ENCODE data around the gene FERMT3.
A peak's percentile ranks its signal among the peaks of the same experiment; 100 is the strongest.

FERMT3 gene

DNA sequence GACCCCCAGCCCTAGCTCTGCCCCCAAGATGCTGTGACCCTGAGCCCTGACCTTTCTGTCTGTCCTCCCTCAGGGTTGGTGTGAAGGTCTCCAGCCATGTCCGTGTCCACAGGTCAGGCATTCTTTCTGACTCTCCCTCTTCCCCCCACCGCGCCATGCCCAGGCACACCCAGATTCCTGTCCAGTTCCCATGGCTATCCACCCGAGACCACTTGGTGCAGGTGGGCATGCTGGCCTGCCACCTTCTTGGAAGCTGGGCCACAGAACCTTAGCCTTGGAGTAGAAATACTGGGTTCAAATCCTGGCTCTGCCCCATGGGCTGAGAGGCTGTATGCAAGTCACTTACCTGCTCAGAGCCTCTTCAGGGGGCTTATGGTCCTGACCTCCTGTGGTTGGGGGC, 42.5 kb downstream of the FERMT3 start:
- peak overlapping the region; percentile 25 for H3K9ac ChIP-seq (ENCODE audit: low read length)
- H3K27ac ChIP-seq (ENCODE audit: low read length) = peak overlapping the region; percentile 82

DNA sequence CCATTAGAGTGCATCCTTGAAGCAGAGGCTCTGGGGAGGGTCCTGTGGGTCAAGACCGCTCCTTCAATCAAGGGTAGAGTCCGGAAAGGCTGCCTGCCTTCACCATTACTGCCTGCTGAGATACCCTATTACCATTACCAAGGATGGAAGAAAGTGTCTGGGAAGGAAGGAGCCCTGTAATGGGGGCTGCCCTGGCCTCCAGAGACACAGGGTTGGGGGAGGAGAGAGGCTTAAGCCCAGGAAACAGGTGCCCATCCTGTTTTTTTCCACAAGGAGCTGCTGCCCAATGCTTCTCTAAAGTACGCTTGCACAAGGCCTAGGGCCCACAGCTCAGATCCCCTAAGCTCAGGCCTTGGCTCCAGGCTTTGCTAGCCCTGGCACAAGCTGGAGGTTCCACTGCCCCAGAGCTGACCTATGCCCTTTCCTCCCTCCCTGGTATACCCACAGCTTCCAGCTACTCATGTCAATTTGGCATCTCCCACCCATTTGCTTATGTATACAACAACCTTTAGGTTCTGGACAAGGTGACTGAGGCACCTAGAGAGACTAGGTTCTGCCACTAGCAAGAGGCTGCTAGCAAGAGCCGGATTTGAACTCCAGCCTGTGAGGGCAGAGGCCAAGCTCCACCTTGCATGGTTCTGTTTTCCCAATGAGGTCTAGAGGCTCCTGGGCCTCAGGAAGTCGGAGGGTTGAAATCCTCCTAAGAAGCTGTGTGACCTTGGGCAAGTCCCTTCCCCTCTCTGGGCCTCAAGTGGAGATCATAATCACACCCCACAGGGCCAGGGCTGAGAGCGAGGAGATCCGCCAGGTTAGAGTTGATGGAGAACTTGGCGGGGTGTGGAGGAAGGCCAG, 43.3 kb downstream of the FERMT3 start:
- H3K9me3 ChIP-seq (ENCODE audit: control insufficient read depth, low read depth, low read length) = no peaks in the 10 kb centered on the region
- H3K27ac ChIP-seq (ENCODE audit: low read length) = peak overlapping the region; percentile 82
- peaks cover 3% of the 10 kb centered on the region for H3K36me3 ChIP-seq (ENCODE audit: control insufficient read depth, low read depth, low read length)
- H3K27me3 ChIP-seq (ENCODE audit: control insufficient read depth, insufficient read depth, low read length) = no peaks in the 10 kb centered on the region
- H3K9ac ChIP-seq (ENCODE audit: low read length) = peak overlapping the region; percentile 50
- H3K4me1 ChIP-seq (ENCODE audit: control insufficient read depth, low read depth, low read length) = peaks cover 36% of the 10 kb centered on the region
- peak overlapping the region; percentile 94 for H3K4me3 ChIP-seq (ENCODE audit: low read length)

More for the DNA sequence above, 42.5 kb downstream of the FERMT3 start:
- H3K9me3 ChIP-seq (ENCODE audit: control insufficient read depth, low read depth, low read length) = no peaks in the 10 kb centered on the region
- H3K36me3 ChIP-seq (ENCODE audit: control insufficient read depth, low read depth, low read length) = peaks cover 4% of the 10 kb centered on the region
- H3K27me3 ChIP-seq (ENCODE audit: control insufficient read depth, insufficient read depth, low read length) = no peaks in the 10 kb centered on the region
- H3K4me3 ChIP-seq (ENCODE audit: low read length) = peak overlapping the region; percentile 94
- H3K4me1 ChIP-seq (ENCODE audit: control insufficient read depth, low read depth, low read length) = peaks cover 36% of the 10 kb centered on the region

DNA sequence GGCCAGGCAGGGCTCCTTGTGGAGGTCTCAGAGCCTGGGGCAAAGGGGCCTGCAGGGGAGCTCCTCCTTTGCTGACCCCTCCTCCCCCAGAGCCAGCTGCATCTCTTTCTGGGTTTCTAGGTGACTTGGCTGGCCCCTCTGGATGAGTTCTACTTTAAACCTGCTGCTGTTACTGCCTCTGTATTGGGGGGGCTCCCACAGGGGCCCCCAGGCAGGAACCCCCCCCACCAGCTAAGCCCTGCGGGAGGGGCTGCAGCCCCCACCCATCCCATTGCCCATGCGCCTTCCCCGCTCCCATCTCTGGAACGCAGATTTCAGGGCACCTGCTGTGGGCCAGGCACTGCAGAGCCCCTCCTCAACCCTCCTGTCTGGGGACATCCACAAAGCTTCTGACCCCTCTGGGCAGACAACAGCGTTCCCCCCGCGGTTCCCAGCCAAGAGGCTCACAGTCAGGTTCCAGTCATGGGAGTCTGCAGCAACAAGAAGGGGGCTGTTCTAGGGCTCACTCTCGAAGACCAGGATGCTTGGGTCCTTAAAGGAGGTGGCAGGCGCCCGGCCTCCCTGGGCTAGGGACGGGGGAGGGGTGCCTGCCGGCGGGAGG, 44.0 kb downstream of the FERMT3 start:
- Histone ChIP-seq H3K9me3 (ENCODE audit: control insufficient read depth, low read depth, low read length) (no peaks in the 10 kb centered on the region), H3K9ac (ENCODE audit: low read length) (peak overlapping the region; percentile 50), H3K4me3 (ENCODE audit: low read length) (peak overlapping the region; percentile 94), H3K4me1 (ENCODE audit: control insufficient read depth, low read depth, low read length) (peaks cover 36% of the 10 kb centered on the region), H3K36me3 (ENCODE audit: control insufficient read depth, low read depth, low read length) (peaks cover 10% of the 10 kb centered on the region), H3K27me3 (ENCODE audit: control insufficient read depth, insufficient read depth, low read length) (no peaks in the 10 kb centered on the region), H3K27ac (ENCODE audit: low read length) (peak overlapping the region; percentile 16)

DNA sequence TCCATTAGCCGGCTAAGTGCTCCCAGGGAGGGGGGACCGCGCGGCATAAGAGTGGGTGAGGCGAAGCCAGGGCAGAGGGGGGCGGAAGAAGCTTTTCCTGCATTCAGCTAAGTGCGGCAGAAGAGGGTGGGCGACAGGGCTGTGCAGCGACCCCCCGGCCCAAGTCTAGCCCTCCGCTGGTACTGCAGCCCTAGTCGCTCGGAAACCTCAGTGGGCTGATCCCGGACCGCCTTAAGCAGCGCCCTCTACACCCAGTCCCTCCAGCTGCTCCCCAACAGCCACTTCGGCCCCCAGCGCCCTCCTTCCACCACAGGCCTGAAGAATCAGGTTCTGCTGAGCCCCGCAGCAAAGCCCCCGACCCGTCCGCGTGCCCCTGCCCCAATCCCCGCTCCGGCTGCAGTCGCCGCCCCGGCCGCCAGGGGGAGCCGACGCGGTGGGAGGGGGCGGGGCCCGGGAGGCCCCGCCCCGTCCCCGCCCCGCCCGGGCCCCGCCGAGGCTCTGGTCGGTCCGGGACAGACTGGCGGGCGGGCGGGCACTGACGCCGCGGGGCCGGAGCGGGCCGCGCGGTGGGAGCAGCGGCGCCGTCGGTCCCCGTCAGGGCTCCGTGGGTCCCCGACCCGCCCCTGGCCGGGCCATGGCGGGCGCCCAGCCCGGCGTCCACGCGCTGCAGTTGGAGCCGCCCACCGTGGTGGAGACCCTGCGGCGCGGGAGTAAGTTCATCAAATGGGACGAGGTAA, 44.7 kb downstream of the FERMT3 start, which contains the start of gene PLCB3:
Gene PLCB3 (plus strand): TSS at position 515 of the 737 bp plus-strand sequence. CDS start 120 bp downstream, at position 635.
- H3K4me1 ChIP-seq (ENCODE audit: control insufficient read depth, low read depth, low read length) = peaks cover 36% of the 10 kb centered on the region
- H3K4me3 ChIP-seq (ENCODE audit: low read length) = peak within 1 kb of the TSS; percentile 94
- peaks cover 17% of the 10 kb centered on the region for H3K36me3 ChIP-seq (ENCODE audit: control insufficient read depth, low read depth, low read length)
- H3K27me3 ChIP-seq (ENCODE audit: control insufficient read depth, insufficient read depth, low read length) = no peaks in the 10 kb centered on the region
- H3K9ac ChIP-seq (ENCODE audit: low read length) = peak within 1 kb of the TSS; percentile 68
- H3K9me3 ChIP-seq (ENCODE audit: control insufficient read depth, low read depth, low read length) = no peaks in the 10 kb centered on the region
- H3K27ac ChIP-seq (ENCODE audit: low read length) = peak within 1 kb of the TSS; percentile 16

DNA sequence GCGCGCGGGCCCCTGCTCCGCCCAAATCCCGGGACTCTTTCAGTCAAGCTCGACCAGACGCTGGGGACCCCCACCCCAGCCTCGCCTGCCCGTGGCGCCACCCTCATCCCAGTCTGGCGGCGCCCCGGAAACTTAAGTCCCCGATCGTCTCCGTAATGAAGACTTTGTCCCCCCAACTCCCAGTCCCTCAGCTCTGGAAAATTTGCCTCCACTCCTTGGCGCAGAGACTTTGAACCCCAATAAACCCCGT, 45.2 kb downstream of the FERMT3 start:
- no peak overlapping the region for H3K27ac ChIP-seq (ENCODE audit: low read length)
- H3K36me3 ChIP-seq (ENCODE audit: control insufficient read depth, low read depth, low read length) = peaks cover 22% of the 10 kb centered on the region
- H3K27me3 ChIP-seq (ENCODE audit: control insufficient read depth, insufficient read depth, low read length) = no peaks in the 10 kb centered on the region
- H3K4me1 ChIP-seq (ENCODE audit: control insufficient read depth, low read depth, low read length) = peaks cover 36% of the 10 kb centered on the region
- no peaks in the 10 kb centered on the region for H3K9me3 ChIP-seq (ENCODE audit: control insufficient read depth, low read depth, low read length)
- H3K9ac ChIP-seq (ENCODE audit: low read length) = peak overlapping the region; percentile 68
- H3K4me3 ChIP-seq (ENCODE audit: low read length) = peak overlapping the region; percentile 82

DNA sequence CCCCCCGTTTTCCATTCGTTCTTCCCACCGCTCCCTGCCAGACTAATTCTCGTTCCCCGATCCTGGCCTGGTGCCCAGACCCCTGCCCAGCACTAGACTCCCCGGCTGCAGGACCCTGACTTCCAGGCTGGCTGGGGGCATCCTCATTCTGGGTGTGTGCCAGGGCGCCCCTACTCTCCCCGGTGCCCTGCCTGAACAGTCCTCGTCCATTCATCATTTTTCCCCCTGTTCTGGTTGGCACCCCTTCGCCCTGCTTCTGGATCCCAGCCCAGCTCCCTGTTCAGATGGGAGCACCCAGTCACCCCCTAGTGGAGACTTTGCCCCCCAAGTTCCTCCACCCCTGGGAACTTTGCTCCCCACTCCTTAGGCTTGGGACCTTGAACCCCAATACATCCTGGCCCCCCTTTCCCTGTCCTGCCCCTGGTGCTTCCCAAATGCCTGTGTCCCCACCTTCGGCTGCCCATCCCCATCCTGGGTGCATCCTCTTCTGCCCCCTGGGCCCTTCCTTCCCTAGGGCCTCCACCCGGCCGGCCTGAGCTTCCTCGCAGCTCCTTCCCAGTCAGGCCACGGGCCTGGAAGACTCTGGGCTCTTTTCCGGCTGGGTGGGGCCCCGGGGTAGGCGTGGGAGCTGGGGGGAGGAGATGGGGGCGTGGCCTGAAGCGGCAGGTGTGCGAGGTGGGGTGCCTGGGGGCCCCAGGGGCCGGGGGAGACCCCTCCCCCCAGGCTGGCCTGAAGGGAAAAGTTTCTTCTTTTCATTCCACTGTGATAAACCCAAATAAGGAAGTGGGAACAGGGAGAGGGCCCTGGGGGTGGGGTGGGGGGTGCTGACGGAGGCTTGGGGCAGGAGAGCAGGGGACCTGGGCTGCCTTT, 45.7 kb downstream of the FERMT3 start:
- Histone ChIP-seq H3K4me3 (ENCODE audit: low read length) (peak overlapping the region; percentile 82), H3K9ac (ENCODE audit: low read length) (peak overlapping the region; percentile 68), H3K4me1 (ENCODE audit: control insufficient read depth, low read depth, low read length) (peaks cover 36% of the 10 kb centered on the region), H3K36me3 (ENCODE audit: control insufficient read depth, low read depth, low read length) (peaks cover 22% of the 10 kb centered on the region), H3K27me3 (ENCODE audit: control insufficient read depth, insufficient read depth, low read length) (no peaks in the 10 kb centered on the region), H3K9me3 (ENCODE audit: control insufficient read depth, low read depth, low read length) (no peaks in the 10 kb centered on the region), H3K27ac (ENCODE audit: low read length) (no peak overlapping the region)

DNA sequence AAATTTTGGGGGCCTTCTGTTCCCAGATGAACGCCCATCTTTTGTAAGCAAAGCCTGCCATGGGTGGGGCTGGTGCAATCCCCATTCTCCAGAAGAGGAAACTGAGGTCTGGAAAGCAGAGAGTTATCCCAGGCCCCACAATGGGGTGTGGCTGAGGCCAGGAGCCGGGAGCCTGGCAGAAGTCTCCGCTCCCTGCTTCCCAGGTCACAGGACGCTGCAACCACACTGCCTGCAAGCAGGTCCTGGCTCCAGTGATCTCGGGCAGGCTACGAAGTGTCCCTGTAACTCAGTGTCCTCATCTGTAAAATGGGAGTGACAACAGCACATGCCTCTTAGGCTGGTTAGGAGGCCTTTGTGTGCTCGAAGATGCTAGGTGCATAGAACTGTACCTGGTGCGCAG, 46.5 kb downstream of the FERMT3 start:
- Histone ChIP-seq H3K4me3 (ENCODE audit: low read length) (peak overlapping the region; percentile 82), H3K27me3 (ENCODE audit: control insufficient read depth, insufficient read depth, low read length) (no peaks in the 10 kb centered on the region), H3K9me3 (ENCODE audit: control insufficient read depth, low read depth, low read length) (no peaks in the 10 kb centered on the region), H3K9ac (ENCODE audit: low read length) (peak overlapping the region; percentile 68), H3K27ac (ENCODE audit: low read length) (no peak overlapping the region), H3K4me1 (ENCODE audit: control insufficient read depth, low read depth, low read length) (peaks cover 30% of the 10 kb centered on the region), H3K36me3 (ENCODE audit: control insufficient read depth, low read depth, low read length) (peaks cover 25% of the 10 kb centered on the region)

DNA sequence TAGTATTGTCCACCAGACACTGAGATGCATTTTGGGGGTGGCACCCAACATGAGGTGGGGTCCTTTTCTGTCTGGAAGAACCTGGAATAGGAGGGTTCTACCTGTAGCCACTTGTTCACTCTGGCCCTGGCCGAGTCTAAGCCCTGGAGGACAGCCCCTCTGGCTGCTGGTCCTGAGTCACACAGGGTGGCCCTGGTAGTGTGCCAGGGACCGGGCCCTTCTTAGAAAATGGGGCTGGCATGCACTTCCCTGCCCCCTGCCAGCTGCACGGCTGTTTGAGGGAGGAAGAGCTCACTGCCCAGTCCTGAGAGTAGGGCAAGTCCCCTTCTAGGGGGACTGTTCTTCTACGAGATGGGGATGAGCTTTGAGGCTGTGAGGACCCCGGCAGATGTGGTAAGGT, 47.0 kb downstream of the FERMT3 start:
- Histone ChIP-seq H3K36me3 (ENCODE audit: control insufficient read depth, low read depth, low read length) (peaks cover 28% of the 10 kb centered on the region), H3K9ac (ENCODE audit: low read length) (no peak overlapping the region), H3K27me3 (ENCODE audit: control insufficient read depth, insufficient read depth, low read length) (no peaks in the 10 kb centered on the region), H3K27ac (ENCODE audit: low read length) (no peak overlapping the region), H3K4me1 (ENCODE audit: control insufficient read depth, low read depth, low read length) (peaks cover 26% of the 10 kb centered on the region), H3K4me3 (ENCODE audit: low read length) (no peak overlapping the region), H3K9me3 (ENCODE audit: control insufficient read depth, low read depth, low read length) (no peaks in the 10 kb centered on the region)

DNA sequence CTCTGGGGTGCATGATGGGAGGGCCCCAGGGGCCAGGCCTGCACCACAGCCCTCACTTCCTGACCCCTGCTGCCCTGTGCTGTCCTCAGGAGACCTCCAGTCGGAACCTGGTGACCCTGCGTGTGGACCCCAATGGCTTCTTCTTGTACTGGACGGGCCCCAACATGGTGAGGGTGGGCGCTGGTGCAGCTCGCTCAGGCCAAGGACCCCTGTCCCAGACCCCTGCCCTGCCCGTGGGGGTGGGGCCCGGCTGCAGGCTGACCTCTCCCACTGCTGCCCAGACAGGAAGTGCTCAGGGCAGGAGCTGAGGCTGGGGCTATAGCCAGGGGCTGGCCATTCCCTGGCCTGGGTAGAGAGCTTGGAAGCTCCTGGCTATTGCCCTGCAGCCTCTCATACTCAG, 47.8 kb downstream of the FERMT3 start:
- no peak overlapping the region for H3K4me3 ChIP-seq (ENCODE audit: low read length)
- no peaks in the 10 kb centered on the region for H3K27me3 ChIP-seq (ENCODE audit: control insufficient read depth, insufficient read depth, low read length)
- H3K9ac ChIP-seq (ENCODE audit: low read length) = no peak overlapping the region
- H3K9me3 ChIP-seq (ENCODE audit: control insufficient read depth, low read depth, low read length) = no peaks in the 10 kb centered on the region
- H3K4me1 ChIP-seq (ENCODE audit: control insufficient read depth, low read depth, low read length) = peaks cover 17% of the 10 kb centered on the region
- peaks cover 32% of the 10 kb centered on the region for H3K36me3 ChIP-seq (ENCODE audit: control insufficient read depth, low read depth, low read length)
- no peak overlapping the region for H3K27ac ChIP-seq (ENCODE audit: low read length)

DNA sequence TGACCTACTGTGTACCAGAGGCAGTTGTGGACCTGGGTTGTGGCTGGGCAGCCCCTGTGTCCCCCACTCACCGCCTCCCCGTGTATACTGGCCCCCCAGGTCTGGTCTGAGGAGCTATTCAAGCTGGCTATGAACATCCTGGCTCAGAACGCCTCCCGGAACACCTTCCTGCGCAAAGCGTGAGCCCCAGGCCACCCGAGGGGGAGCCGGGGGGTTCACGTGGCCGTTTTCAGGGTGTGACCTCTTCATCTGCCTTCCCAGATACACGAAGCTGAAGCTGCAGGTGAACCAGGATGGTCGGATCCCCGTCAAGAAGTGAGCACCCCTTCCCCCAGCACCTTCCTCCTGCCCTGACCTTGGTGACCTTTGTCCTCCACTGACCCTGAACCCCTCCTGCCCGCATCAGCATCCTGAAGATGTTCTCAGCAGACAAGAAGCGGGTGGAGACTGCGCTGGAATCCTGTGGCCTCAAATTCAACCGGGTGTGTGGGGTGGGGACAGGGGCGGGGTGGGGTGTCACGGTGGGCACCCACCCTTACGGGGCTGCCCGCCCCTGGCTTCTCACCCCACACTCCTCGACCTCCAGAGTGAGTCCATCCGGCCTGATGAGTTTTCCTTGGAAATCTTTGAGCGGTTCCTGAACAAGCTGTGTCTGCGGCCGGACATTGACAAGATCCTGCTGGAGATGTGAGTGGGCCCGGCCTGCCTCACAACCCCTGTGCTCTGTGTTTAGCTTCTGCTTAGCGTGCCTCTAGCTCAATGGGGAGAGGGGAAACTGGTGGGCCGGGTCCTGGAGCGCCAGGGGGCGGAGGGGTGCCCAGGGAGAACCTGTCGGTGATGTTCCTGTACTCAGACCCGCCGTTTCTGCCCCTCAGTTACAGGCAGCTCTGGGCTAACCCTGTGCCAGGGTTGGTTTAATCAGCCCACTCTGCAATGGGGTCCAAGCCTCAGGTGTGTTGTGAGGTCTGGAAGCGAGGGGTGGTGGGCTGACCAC, 48.9 kb downstream of the FERMT3 start:
- H3K9ac ChIP-seq (ENCODE audit: low read length) = no peak overlapping the region
- H3K36me3 ChIP-seq (ENCODE audit: control insufficient read depth, low read depth, low read length) = peaks cover 42% of the 10 kb centered on the region
- H3K9me3 ChIP-seq (ENCODE audit: control insufficient read depth, low read depth, low read length) = no peaks in the 10 kb centered on the region
- H3K27me3 ChIP-seq (ENCODE audit: control insufficient read depth, insufficient read depth, low read length) = no peaks in the 10 kb centered on the region
- H3K4me1 ChIP-seq (ENCODE audit: control insufficient read depth, low read depth, low read length) = peaks cover 7% of the 10 kb centered on the region
- no peak overlapping the region for H3K4me3 ChIP-seq (ENCODE audit: low read length)
- H3K27ac ChIP-seq (ENCODE audit: low read length) = no peak overlapping the region
